HepG2 (cell line): Measurements from ENCODE around the gene PRKCZ. TPM values are rescaled to one million over a fixed set of nuclear protein-coding genes. Genes with fewer than 3 reads are reported as not detected.

Experiments
- CBX2 ChIP-seq, 2 experiments: fragments of 200-600 bp in 1 of 2; sonication (generic); formaldehyde crosslinking in 1 of 2; IDR thresholded peaks; 2 replicates each; pipeline versions ENCODE4 v1.7.0 to v1.8.1; 2018 to 2022; ENCODE audit warnings: low read depth in 2 of 2, low read length in 1 of 2, mild to moderate bottlenecking in 1 of 2, missing genetic modification reagents in 1 of 2
- CEBPG ChIP-seq: IDR thresholded peaks from 2 replicates; pipeline ENCODE4 v1.6.1; 2016
- E2F1 ChIP-seq: sonication (generic); formaldehyde crosslinking; IDR thresholded peaks from 2 replicates; pipeline ENCODE4 v1.5.0; 2020; ENCODE audit warnings: missing genetic modification reagents
- EEA1 ChIP-seq: sonication (generic); formaldehyde crosslinking; IDR thresholded peaks from 2 replicates; pipeline ENCODE4 v1.5.1; 2020; ENCODE audit warnings: mild to moderate bottlenecking, missing genetic modification reagents, borderline replicate concordance
- ELF1 ChIP-seq: sonication (generic); formaldehyde crosslinking; IDR thresholded peaks from 2 replicates; pipeline ENCODE4 v1.4.0; 2020; ENCODE audit warnings: missing genetic modification reagents
- FIP1L1 ChIP-seq: fragments of 200-400 bp; formaldehyde crosslinking; IDR thresholded peaks from 2 replicates; pipeline ENCODE4 v1.6.1; 2018; ENCODE audit warnings: low read depth, mild to moderate bottlenecking, low read length, moderate library complexity, borderline replicate concordance; ENCODE audit not compliant: insufficient read depth
- FOXK1 ChIP-seq: sonication (generic); formaldehyde crosslinking; IDR thresholded peaks from 2 replicates; pipeline ENCODE4 v1.4.0; 2020; ENCODE audit warnings: low read depth, missing genetic modification reagents, borderline replicate concordance
- FOXP4 ChIP-seq: sonication (generic); formaldehyde crosslinking; IDR thresholded peaks from 2 replicates; pipeline ENCODE4 v1.4.0; 2020; ENCODE audit warnings: missing genetic modification reagents
- ISL2 ChIP-seq: sonication (generic); formaldehyde crosslinking; IDR thresholded peaks from 2 replicates; pipeline ENCODE4 v1.5.0; 2020; ENCODE audit warnings: missing genetic modification reagents
- MED1 ChIP-seq: sonication (generic); formaldehyde crosslinking; IDR thresholded peaks from 2 replicates; pipeline ENCODE4 v1.4.0; 2020; ENCODE audit warnings: missing genetic modification reagents
- NBN ChIP-seq: fragments of 450-650 bp; conservative IDR thresholded peaks from 2 replicates; pipeline ENCODE4 v1.6.1; 2017
- PHF8 ChIP-seq: sonication (generic); formaldehyde crosslinking; IDR thresholded peaks from 2 replicates; pipeline ENCODE4 v1.5.0; 2020; ENCODE audit warnings: missing genetic modification reagents
- SIX4 ChIP-seq: sonication (generic); formaldehyde crosslinking; IDR thresholded peaks from 2 replicates; pipeline ENCODE4 v1.4.0; 2020; ENCODE audit warnings: missing genetic modification reagents
- STAT6 ChIP-seq: sonication (generic); formaldehyde crosslinking; IDR thresholded peaks from 2 replicates; pipeline ENCODE4 v1.4.0; 2020; ENCODE audit warnings: missing genetic modification reagents, mild to moderate bottlenecking, borderline replicate concordance
- THYN1 ChIP-seq: sonication (generic); formaldehyde crosslinking; IDR thresholded peaks from 2 replicates; pipeline ENCODE4 v1.8.1; 2023; ENCODE audit warnings: low read depth, mild to moderate bottlenecking, moderate library complexity, missing genetic modification reagents, borderline replicate concordance
- ZKSCAN1 ChIP-seq: fragments of 150-350 bp; IDR thresholded peaks from 2 replicates; pipeline ENCODE4 v1.6.1; 2014; ENCODE audit warnings: low read length
- ZMAT3 ChIP-seq: sonication (generic); formaldehyde crosslinking; conservative IDR thresholded peaks from 2 replicates; pipeline ENCODE4 v1.7.0; 2021; ENCODE audit warnings: missing genetic modification reagents
- ZMYM4 ChIP-seq: sonication (generic); formaldehyde crosslinking; IDR thresholded peaks from 2 replicates; pipeline ENCODE4 v1.8.1; 2023; ENCODE audit warnings: mild to moderate bottlenecking, missing genetic modification reagents
- ZNF138 ChIP-seq: sonication (generic); formaldehyde crosslinking; IDR thresholded peaks from 2 replicates; pipeline ENCODE4 v1.5.0; 2020; ENCODE audit warnings: mild to moderate bottlenecking, low read depth, missing genetic modification reagents
- ZNF644 ChIP-seq: IDR thresholded peaks from 2 replicates; pipeline ENCODE4 v1.6.1; 2016; ENCODE audit warnings: low read depth
- polyA plus RNA-seq, 8 experiments: library from polyadenylated mRNA; depleted of rRNA in 3 of 8; stranded (reverse) in 7 of 8; unstranded in 1 of 8; fragments of >200 nt; fragmentation: Illumina TruSeq in 4 of 8; extraction: Trizol in 4 of 8; gene quantifications; 2 replicates each; pipeline versions ENCODE4 v1.2.1 to v1.2.3, GENCODE V29; 2011 to 2016; ENCODE audit warnings: low read depth in 4 of 8, missing spikeins in 1 of 8, mixed read lengths in 1 of 8; ENCODE audit not compliant: insufficient read depth in 1 of 8
- total RNA-seq, 5 experiments: library from RNA; depleted of rRNA; stranded (reverse); fragments of >200 nt; fragmentation: Illumina TruSeq; extraction: Trizol; gene quantifications; 2 replicates each; pipeline ENCODE4 v1.2.3, GENCODE V29; 2016; ENCODE audit warnings: low read depth in 1 of 5
- TF ChIP-seq, protein P1 (sequence below): sonication (generic); formaldehyde crosslinking; IDR thresholded peaks from 2 replicates; pipeline ENCODE4 v1.8.0; 2022; ENCODE audit warnings: low read depth, missing genetic modification reagents
- TF ChIP-seq, protein P2 (sequence below): sonication (generic); formaldehyde crosslinking; IDR thresholded peaks from 2 replicates; pipeline ENCODE4 v1.5.1; 2020; ENCODE audit warnings: missing genetic modification reagents, mild to moderate bottlenecking, borderline replicate concordance

The PRKCZ gene
- total and polyA plus RNA-seq, 2 of the 13 experiments (the other 11 are each of a cell fraction or from before 2014, with no cell fraction given): 34.7 to 85.2 TPM

DNA sequence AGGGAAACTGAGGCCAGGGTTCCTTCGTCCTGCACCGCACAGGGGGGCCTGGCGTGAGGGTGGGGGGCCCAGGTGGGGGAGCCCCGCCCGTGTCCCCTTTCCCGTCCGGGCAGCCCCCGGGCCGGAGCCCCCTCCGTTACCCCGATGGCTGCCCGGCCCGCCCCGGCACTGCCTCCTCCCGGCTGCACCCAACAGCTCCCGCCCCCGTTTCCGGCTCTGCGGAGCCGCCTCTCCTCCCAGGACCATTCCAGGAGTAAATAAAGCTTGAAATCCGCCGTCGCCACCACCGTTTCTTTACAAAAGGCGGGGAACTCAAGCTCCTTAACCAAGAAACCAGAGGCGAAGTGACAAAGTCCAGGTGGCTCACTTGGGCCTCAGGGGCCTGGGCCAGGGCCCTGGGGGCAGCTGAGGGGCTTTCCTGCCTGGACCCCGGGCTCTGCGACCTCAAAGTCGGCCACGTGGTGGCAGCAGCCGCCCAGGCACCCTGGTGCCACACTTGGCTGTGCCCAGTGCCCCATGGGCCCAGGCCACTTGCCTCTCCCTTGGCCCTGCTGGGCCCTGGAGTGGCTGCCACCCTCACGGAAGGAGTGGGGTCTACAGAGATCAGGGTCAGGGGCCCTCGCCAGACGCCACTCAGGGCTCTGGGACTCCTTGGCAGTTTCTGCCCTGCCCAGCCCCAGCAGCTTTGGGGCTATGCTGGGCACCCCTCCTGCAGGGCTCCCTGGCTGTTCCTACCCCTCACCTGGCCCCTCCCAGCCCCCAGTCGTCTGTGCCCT, 144.9 kb downstream of the PRKCZ start (continued):
- peak; percentile 63 for TF ChIP-seq ELF1 (CRISPR knock-in tag)
- TF ChIP-seq FOXK1 (CRISPR knock-in tag): peak; percentile 63; the same call in 1 of the 2 replicates
- no peak for TF ChIP-seq ZNF644 (CRISPR knock-in tag)
- TF ChIP-seq STAT6: no peak; the same call in 1 of the 2 replicates
- TF ChIP-seq MED1 (CRISPR knock-in tag): peak; percentile 54
- no peak for TF ChIP-seq FIP1L1
- TF ChIP-seq, protein P1, sequence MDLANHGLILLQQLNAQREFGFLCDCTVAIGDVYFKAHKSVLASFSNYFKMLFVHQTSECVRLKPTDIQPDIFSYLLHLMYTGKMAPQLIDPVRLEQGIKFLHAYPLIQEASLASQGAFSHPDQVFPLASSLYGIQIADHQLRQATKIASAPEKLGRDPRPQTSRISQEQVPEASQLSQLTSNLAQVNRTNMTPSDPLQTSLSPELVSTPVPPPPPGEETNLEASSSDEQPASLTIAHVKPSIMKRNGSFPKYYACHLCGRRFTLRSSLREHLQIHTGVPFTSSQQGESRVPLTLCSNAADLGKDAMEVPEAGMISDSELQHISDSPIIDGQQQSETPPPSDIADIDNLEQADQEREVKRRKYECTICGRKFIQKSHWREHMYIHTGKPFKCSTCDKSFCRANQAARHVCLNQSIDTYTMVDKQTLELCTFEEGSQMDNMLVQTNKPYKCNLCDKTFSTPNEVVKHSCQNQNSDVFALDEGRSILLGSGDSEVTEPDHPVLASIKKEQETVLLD: 0 out of 2 replicates have a peak, but pooled peaks have one; percentile 28
- TF ChIP-seq SIX4 (CRISPR knock-in tag): no peak
- 0 out of 2 replicates have a peak, but pooled peaks have one; percentile 34 for TF ChIP-seq ZMYM4 (CRISPR knock-in tag)
- TF ChIP-seq, protein P2, sequence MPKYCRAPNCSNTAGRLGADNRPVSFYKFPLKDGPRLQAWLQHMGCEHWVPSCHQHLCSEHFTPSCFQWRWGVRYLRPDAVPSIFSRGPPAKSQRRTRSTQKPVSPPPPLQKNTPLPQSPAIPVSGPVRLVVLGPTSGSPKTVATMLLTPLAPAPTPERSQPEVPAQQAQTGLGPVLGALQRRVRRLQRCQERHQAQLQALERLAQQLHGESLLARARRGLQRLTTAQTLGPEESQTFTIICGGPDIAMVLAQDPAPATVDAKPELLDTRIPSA (CRISPR knock-in tag): peak; percentile 73; the same call in 1 of the 2 replicates
- no peak for TF ChIP-seq CBX2 (IDR thresholded peaks at IDR 0.05; ENCODE audit: low read depth, low read length)
- TF ChIP-seq CBX2 (CRISPR knock-in tag; IDR thresholded peaks at IDR 0.05; ENCODE audit: low read depth): no peak
- TF ChIP-seq PHF8 (CRISPR knock-in tag): peak; percentile 57
- TF ChIP-seq EEA1 (CRISPR knock-in tag): no peak
- TF ChIP-seq THYN1 (CRISPR knock-in tag): no peak
- TF ChIP-seq CEBPG: no peak
- TF ChIP-seq ZNF138 (CRISPR knock-in tag): no peak
- 0 out of 2 replicates have a peak, but pooled peaks have one; percentile 52 for TF ChIP-seq E2F1 (CRISPR knock-in tag)
- peak; percentile 65; the same call in 1 of the 2 replicates for TF ChIP-seq ZMAT3 (CRISPR knock-in tag)
- TF ChIP-seq ZKSCAN1: no peak
- no peak for TF ChIP-seq NBN
- TF ChIP-seq ISL2: peak; percentile 64; the same call in 1 of the 2 replicates
- TF ChIP-seq FOXP4 (CRISPR knock-in tag): peak; percentile 29
